Natural killer cell (primary cell): ENCODE measurements around the gene RABGAP1L. TPM values are rescaled to one million over a fixed set of nuclear protein-coding genes. Genes with fewer than 3 reads are reported as not detected.

Experiments used
- ATAC-seq, 3 donors: fragments of 150-1000 bp in 2 of 3; fragments of 200-7000 bp in 1 of 3; cut with Tn5 transposase; 1 replicate in 1 of 3; 2 replicates in 2 of 3; pipeline ENCODE4 v1.10.0; 2021; ENCODE audit warnings: mild to moderate bottlenecking in 2 of 3, moderate library complexity in 2 of 3
- DNase-seq, 2 donors: peaks; one replicate each; pipeline versions ENCODE4 v3.0.0 to v3.0.0-alpha.2; 2013 to 2021; ENCODE audit warnings: mixed read lengths in 1 of 2
- H3K27ac ChIP-seq: one replicate; pipeline ENCODE4 v1.5.1; 2013; ENCODE audit warnings: mild to moderate bottlenecking, low read length
- H3K27me3 ChIP-seq: one replicate; pipeline ENCODE4 v1.6.1; 2013; ENCODE audit warnings: low read length; ENCODE audit not compliant: control insufficient read depth, insufficient read depth
- H3K36me3 ChIP-seq: one replicate; pipeline ENCODE4 v1.6.1; 2013; ENCODE audit warnings: low read length; ENCODE audit not compliant: control insufficient read depth, insufficient read depth
- H3K4me1 ChIP-seq: one replicate; pipeline ENCODE4 v1.6.1; 2013; ENCODE audit warnings: low read length; ENCODE audit not compliant: control insufficient read depth, insufficient read depth
- H3K4me3 ChIP-seq: one replicate; pipeline ENCODE4 v1.5.1; 2013; ENCODE audit warnings: low read length
- H3K9me3 ChIP-seq: one replicate; pipeline ENCODE4 v1.6.1; 2013; ENCODE audit warnings: low read length; ENCODE audit not compliant: control insufficient read depth, insufficient read depth
- H3K27ac Mint-ChIP-seq, 2 donors: one replicate each; pipeline ENCODE4 v1.8.0; 2022; ENCODE audit warnings: mild to moderate bottlenecking in 2 of 2, mixed read lengths in 2 of 2, moderate library complexity in 1 of 2
- H3K27me3 Mint-ChIP-seq, 2 donors: one replicate each; pipeline ENCODE4 v1.8.0; 2022; ENCODE audit warnings: low read depth in 2 of 2, mixed read lengths in 2 of 2
- H3K36me3 Mint-ChIP-seq: one replicate; pipeline ENCODE4 v1.8.0; 2022; ENCODE audit warnings: mixed read lengths
- H3K4me1 Mint-ChIP-seq, 2 donors: one replicate each; pipeline ENCODE4 v1.8.0; 2022; ENCODE audit warnings: mixed read lengths in 2 of 2
- H3K4me3 Mint-ChIP-seq: one replicate; pipeline ENCODE4 v1.8.0; 2022; ENCODE audit warnings: mild to moderate bottlenecking, moderate library complexity, mixed read lengths
- H3K9me3 Mint-ChIP-seq, 2 donors: one replicate each; pipeline ENCODE4 v1.8.0; 2022; ENCODE audit warnings: mixed read lengths in 2 of 2
- WGBS: methylation state at CpG from one replicate; pipeline ENCODE4 v1.1.7; 2013; ENCODE audit warnings: missing lambda C conversion rate; ENCODE audit not compliant: insufficient coverage; 5-methylcytosine and 5-hydroxymethylcytosine counted together
- intact Hi-C: fragments of 100-400 bp; cut with micrococcal nuclease; formaldehyde crosslinking; loops from one replicate; pipeline ENCODE4 v1.14.2; 2022
- total RNA-seq, 4 donors: library from RNA; stranded (reverse); fragments of 120-200 nt in 1 of 4; gene quantifications; one replicate each; pipeline versions ENCODE4 v1.2.3 to v1.2.4, GENCODE V29; 2013 to 2022
- TF ChIP-seq, protein P1 (sequence below): fragments of 200-600 bp; IDR thresholded peaks from one replicate; pipeline ENCODE4 v1.8.0; 2022; ENCODE audit warnings: antibody characterized with exemption

Gene RABGAP1L
- total RNA-seq, 3 donors from 2014 or later (not counting 1 experiment from before 2014, with no cell fraction given), result 145 to 168 (median 153) TPM

DNA sequence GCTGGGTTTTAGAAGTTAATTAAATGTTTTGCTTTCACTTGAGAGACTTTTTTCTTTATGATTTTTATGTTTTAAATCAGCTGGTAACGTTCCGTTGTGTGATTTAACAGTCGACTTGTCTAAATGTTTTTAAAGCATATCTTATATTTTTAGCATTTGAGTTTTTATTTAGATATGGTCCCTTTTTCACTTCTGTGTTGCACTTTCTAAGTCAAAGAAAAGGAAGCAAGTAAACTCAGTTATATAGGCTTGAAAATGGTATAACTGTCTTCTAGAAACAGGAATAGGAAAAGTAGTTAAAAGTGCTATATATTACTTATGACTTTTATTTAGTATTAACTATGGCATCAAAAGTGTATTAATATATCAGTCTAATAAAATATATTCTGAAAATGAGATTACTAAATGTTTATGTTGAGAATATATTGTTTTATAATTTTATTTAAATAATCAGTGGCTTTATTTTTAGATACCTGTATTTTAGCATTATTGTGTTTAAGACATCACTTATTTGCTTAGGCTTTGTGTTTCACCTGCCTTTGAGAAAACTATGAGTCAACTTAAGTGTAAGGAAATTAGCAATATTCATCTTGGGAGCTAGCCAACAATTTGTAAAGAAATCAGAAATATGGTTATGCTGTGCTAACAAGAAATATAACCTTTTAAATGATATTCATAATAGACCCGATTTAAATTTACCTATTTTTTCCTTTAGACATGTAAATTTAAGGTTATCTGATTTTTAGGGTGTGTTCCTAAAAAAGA lies 60.5 kb downstream of the RABGAP1L start:
- DNase-seq (no peak), ATAC-seq (no peak)
- H3K27me3 Mint-ChIP-seq, result no peaks in the 10 kb centered on the region
- H3K4me1 Mint-ChIP-seq, result peaks cover 3 to 4% of the 10 kb centered on the region in 2 donors
- H3K36me3 ChIP-seq, result peaks cover 10% of the 10 kb centered on the region
- no peak overlapping the region for H3K27ac Mint-ChIP-seq
- intact Hi-C loops, result loop anchor here (5.0 kb wide), 2 partner anchors 197 to 787 kb away; partner anchors contain the start of gene RC3H1
- no peaks in the 10 kb centered on the region for H3K27me3 ChIP-seq
- H3K27ac ChIP-seq, result no peak overlapping the region
- no peaks in the 10 kb centered on the region for H3K4me1 ChIP-seq
- H3K4me3 Mint-ChIP-seq, result no peak overlapping the region
- H3K9me3 ChIP-seq, result no peaks in the 10 kb centered on the region
- TF ChIP-seq, protein P1, sequence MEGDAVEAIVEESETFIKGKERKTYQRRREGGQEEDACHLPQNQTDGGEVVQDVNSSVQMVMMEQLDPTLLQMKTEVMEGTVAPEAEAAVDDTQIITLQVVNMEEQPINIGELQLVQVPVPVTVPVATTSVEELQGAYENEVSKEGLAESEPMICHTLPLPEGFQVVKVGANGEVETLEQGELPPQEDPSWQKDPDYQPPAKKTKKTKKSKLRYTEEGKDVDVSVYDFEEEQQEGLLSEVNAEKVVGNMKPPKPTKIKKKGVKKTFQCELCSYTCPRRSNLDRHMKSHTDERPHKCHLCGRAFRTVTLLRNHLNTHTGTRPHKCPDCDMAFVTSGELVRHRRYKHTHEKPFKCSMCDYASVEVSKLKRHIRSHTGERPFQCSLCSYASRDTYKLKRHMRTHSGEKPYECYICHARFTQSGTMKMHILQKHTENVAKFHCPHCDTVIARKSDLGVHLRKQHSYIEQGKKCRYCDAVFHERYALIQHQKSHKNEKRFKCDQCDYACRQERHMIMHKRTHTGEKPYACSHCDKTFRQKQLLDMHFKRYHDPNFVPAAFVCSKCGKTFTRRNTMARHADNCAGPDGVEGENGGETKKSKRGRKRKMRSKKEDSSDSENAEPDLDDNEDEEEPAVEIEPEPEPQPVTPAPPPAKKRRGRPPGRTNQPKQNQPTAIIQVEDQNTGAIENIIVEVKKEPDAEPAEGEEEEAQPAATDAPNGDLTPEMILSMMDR, result no peak
- no peaks in the 10 kb centered on the region for H3K36me3 Mint-ChIP-seq
- H3K4me3 ChIP-seq, result no peak overlapping the region
- no peaks in the 10 kb centered on the region for H3K9me3 Mint-ChIP-seq
- WGBS, result no CpG with 5 or more reads among the region's 4 CpGs

DNA sequence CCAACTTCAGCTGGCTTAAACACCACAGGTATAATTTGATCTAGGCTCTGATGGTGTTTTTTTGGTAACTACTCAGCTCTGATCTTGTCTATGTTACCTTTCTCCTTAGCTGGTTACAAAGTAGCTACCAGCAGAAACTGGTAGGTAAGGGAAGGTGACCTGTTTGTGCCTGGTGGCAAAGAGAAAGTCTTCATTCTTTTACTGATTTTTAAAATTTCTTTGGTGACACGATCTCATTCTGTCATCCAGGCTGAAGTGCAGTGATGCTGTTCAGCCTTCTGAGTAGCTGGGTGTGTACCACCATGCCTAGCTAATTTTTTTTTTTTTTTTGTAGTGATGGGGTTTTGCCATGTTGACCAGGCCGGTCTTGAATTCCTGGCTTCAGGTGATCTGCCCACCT lies 62.4 kb downstream of the RABGAP1L start:
- TF ChIP-seq, protein P1, result no peak
- H3K27me3 ChIP-seq, result no peaks in the 10 kb centered on the region
- no peak overlapping the region for H3K27ac ChIP-seq
- no peak overlapping the region for H3K4me3 ChIP-seq
- Mint-ChIP-seq H3K27me3 (no peaks in the 10 kb centered on the region), H3K36me3 (no peaks in the 10 kb centered on the region), H3K27ac (no peak overlapping the region), H3K4me3 (no peak overlapping the region), H3K9me3 (no peaks in the 10 kb centered on the region), H3K4me1 (peaks cover 11 to 16% of the 10 kb centered on the region in 2 donors)
- no peaks in the 10 kb centered on the region for H3K9me3 ChIP-seq
- ATAC-seq (no peak), DNase-seq (no peak)
- H3K4me1 ChIP-seq, result no peaks in the 10 kb centered on the region
- WGBS, result 75% methylated on average over 2 of the region's 2 CpGs
- peaks cover 12% of the 10 kb centered on the region for H3K36me3 ChIP-seq
- intact Hi-C loops, result no loop called here

DNA sequence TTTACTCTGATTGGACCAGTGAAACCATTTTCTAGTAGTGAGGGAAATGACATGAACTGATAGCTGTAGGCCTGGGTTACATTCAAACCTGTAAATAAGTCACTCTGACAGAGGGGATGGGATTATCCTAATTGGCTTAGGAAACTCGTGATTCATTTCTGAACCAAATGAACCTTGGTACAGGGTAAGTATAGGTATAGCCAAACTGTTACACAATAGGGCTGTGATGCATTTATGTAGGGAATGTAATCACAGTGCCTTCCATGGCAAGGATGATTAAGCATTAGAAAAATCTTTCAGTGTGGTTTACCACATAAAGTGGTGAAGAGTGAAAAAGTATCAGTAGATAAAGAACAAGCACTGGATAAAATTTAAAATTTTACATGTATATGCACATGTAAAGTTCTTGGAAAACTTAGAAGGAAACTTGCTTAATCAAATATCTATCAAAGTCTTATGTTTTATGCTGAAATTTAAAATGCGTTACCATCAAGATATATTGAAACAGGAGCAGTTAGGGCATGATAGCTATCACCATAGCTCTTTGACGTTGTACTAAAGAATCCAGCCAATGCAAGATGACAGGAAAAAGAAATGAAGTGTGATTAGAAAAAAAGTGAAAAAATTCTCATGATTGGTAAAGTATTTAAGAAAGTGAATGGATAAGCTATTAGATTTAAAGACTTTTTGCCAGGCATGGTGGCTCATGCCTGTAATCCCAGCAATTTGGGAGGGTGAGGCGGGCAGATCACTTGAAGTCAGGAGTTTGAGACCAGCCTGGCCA lies 63.0 kb downstream of the RABGAP1L start:
- Histone ChIP-seq H3K27me3 (no peaks in the 10 kb centered on the region), H3K4me3 (no peak overlapping the region), H3K27ac (no peak overlapping the region), H3K4me1 (no peaks in the 10 kb centered on the region), H3K36me3 (peaks cover 12% of the 10 kb centered on the region), H3K9me3 (no peaks in the 10 kb centered on the region)
- intact Hi-C loops, result no loop called here
- no peak overlapping the region for H3K27ac Mint-ChIP-seq
- peaks cover 11 to 18% of the 10 kb centered on the region in 2 donors for H3K4me1 Mint-ChIP-seq
- no peak for DNase-seq
- WGBS, result 93% methylated on average over 4 of the region's 4 CpGs
- no peak for ATAC-seq
- no peaks in the 10 kb centered on the region for H3K9me3 Mint-ChIP-seq
- TF ChIP-seq, protein P1, result no peak
- no peak overlapping the region for H3K4me3 Mint-ChIP-seq
- no peaks in the 10 kb centered on the region for H3K27me3 Mint-ChIP-seq
- no peaks in the 10 kb centered on the region for H3K36me3 Mint-ChIP-seq
